GM12801 (cell line): ENCODE data around the gene FGGY.

ENCODE experiments used
- CTCF ChIP-seq: IDR thresholded peaks from one replicate; pipeline ENCODE4 v1.5.1; 2011; ENCODE audit warnings: control low read depth; ENCODE audit not compliant: insufficient read length; ENCODE audit errors: extremely low read depth

Gene FGGY

GRCh38 chr1:59609245-59609644, 312.4 kb downstream of the FGGY start:
- TF ChIP-seq CTCF, result no peak

- TF ChIP-seq CTCF, result no peak
These were observed 320.5 kb downstream of the FGGY start for GRCh38 chr1:59617434-59617833.

- no peak for TF ChIP-seq CTCF
These were observed 322.7 kb downstream of the FGGY start for GRCh38 chr1:59619557-59619956.

GRCh38 chr1:59625384-59625783, 328.5 kb downstream of the FGGY start:
- no peak for TF ChIP-seq CTCF

GRCh38 chr1:59631561-59632255, 334.8 kb downstream of the FGGY start:
- TF ChIP-seq CTCF, result no peak

GRCh38 chr1:59635097-59635496, 338.2 kb downstream of the FGGY start:
- no peak for TF ChIP-seq CTCF

GRCh38 chr1:59638231-59638711, 341.4 kb downstream of the FGGY start:
- TF ChIP-seq CTCF, result no peak
